GM21360 (cell line): ENCODE measurements around the gene NQO1.

Experiments
- ATAC-seq: cut with Tn5 transposase; IDR thresholded peaks from one replicate; pipeline ENCODE4 v1.9.1; 2021; ENCODE audit warnings: mild to moderate bottlenecking, moderate library complexity; ENCODE audit not compliant: unreplicated experiment

Gene NQO1

DNA sequence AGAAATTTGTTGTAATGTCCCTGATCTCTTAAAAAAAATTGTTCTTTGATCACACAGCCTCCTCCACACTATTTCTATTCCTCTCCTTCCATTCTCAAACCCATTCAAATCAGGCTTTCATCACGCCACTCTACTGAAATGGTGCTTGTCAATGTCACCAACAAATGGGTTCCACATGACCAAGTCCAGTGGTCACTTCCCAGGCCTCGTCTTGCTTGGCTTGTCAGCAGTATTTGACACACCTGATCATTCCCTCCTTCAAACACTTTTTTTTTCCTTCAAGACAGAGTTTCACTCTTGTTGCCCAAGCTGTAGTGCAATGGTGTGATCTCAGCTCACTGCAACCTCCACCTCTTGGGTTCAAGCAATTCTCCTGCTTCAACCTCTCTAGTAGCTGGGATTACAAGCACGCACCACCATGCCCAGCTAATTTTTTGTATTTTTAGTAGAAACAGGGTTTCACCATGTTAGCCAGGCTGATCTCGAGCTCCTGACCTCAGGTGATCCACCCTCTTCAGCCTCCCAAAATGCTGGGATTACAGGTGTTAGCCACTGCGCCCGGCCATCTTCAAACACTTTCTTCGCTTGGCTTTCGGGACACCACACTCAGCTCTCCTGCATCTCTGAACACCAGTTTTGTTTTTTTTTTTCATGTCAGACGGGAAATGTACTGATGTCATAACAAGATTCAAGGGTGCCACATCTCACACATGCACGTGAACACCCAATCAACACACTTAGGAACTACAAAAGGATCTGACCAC lies 18.3 kb downstream of the NQO1 start:
- ATAC-seq = no peak

GRCh38 chr16:69706975-69707340 lies 19.4 kb downstream of the NQO1 start:
- ATAC-seq = no peak

- ATAC-seq = no peak
These were observed 19.9 kb downstream of the NQO1 start for GRCh38 chr16:69706256-69706974.

GRCh38 chr16:69703638-69704037 lies 22.7 kb downstream of the NQO1 start:
- ATAC-seq = no peak

DNA sequence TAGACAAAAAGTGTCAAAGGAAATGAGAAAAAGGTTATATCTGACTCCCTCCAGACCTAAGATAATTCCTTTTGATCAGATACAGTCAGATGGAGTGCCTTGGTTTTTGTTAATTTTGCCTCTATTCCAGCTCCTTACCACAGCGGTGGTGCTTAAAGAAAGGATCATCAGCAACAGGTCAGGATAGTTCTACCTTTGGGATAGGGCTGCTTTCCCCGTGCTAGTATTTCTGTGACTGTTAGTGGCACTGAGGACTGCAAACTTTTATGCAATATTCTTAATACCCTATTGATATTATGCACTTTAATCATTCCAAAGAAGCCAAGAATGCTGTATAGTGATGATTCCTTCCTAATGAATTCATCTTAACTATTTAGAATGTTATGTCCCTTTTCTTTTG lies 24.5 kb downstream of the NQO1 start:
- no peak for ATAC-seq

- ATAC-seq = no peak
These were observed 24.9 kb downstream of the NQO1 start for GRCh38 chr16:69701452-69701851.

- no peak for ATAC-seq
These were observed 26.4 kb downstream of the NQO1 start for GRCh38 chr16:69699915-69700314.

GRCh38 chr16:69698404-69698803 lies 28.0 kb downstream of the NQO1 start:
- no peak for ATAC-seq

- no peak for ATAC-seq
These were observed 32.4 kb downstream of the NQO1 start for GRCh38 chr16:69693916-69694315.

DNA sequence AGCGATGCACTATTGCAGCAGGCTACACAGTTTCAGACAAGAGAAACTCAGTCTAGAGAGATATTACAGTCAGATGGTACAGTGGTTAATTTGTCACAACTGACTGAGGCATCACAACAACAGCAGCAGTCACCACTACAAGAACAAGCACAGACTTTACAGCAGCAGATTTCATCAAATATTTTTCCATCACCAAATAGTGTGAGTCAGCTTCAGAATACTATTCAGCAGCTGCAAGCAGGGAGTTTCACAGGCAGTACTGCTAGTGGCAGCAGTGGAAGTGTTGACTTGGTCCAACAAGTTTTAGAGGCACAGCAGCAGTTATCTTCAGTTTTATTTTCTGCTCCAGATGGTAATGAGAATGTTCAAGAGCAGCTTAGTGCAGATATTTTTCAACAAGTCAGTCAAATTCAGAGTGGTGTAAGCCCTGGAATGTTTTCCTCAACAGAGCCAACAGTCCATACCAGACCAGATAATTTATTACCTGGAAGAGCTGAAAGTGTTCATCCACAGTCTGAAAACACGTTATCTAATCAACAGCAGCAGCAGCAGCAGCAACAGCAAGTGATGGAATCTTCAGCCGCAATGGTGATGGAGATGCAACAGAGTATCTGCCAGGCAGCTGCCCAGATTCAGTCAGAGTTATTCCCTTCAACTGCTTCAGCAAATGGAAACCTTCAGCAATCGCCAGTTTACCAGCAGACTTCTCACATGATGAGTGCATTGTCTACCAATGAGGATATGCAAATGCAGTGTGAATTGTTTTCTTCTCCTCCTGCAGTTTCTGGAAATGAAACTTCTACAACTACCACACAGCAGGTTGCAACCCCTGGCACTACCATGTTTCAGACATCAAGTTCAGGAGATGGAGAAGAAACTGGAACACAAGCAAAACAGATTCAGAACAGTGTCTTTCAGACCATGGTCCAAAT lies 34.1 kb downstream of the NQO1 start:
- ATAC-seq = no peak

- no peak for ATAC-seq
These were observed 37.8 kb downstream of the NQO1 start for GRCh38 chr16:69688589-69688988.

DNA sequence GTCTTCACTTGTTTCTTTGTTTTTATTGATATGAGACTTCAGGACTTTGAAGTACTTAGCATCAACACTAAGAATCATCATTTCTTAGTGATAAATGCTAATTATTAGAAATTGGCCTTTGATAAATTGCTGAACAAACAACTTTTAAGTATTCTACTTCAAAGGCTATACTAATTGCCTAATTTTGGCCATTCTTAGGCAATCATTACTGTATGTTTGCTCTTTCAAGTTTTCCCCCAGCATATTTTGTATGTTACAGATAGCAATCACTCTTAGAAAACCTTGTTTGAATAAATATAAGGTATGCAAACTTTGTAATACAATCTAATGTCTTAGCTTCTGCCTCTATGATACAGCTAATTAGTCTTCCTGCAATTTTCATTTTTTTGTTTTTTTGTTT lies 46.0 kb downstream of the NQO1 start:
- no peak for ATAC-seq

- no peak for ATAC-seq
These were observed 53.2 kb downstream of the NQO1 start for GRCh38 chr16:69672998-69673713.

- no peak for ATAC-seq
These were observed 53.9 kb downstream of the NQO1 start for GRCh38 chr16:69672315-69672997.

GRCh38 chr16:69669577-69669976 lies 56.8 kb downstream of the NQO1 start:
- ATAC-seq = no peak

DNA sequence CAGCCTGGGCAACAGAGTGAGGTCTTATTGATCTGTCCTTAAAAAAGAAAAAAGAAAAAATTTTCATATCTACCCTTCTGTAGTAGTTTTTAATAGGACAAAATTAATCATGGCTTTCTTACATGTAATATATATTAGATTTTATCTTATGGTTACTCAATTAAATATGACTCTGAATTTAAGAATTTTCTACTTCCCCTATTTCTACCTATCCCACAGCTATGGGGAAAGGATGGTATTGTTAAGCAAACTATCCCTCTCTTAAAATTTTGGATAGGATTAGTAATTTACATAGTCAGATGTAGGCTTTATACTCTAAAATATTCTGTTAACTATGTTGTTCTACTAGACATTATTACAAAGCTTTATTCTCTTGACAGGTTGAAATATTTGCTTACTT lies 62.5 kb downstream of the NQO1 start:
- no peak for ATAC-seq

- ATAC-seq = no peak
These were observed 63.5 kb downstream of the NQO1 start for GRCh38 chr16:69662901-69663300.

GRCh38 chr16:69660166-69660565 lies 66.2 kb downstream of the NQO1 start:
- ATAC-seq = no peak
